H1 (cell line): ENCODE measurements around the gene SLC8A1. TPM values are rescaled to one million over a fixed set of nuclear protein-coding genes. Genes with fewer than 3 reads are reported as not detected.

ENCODE experiments used
- CHD1 ChIP-seq: IDR thresholded peaks from 2 replicates; pipeline ENCODE4 v1.6.1; 2012; ENCODE audit warnings: low read depth, low read length, improper control_type of control experiment
- TAF1 ChIP-seq: IDR thresholded peaks from 2 replicates; pipeline ENCODE4 v1.6.1; 2011; ENCODE audit warnings: mild to moderate bottlenecking, low read depth, low read length
- YY1 ChIP-seq: IDR thresholded peaks from 2 replicates; pipeline ENCODE4 v1.6.1; 2011; ENCODE audit warnings: low read depth, mild to moderate bottlenecking, low read length
- polyA plus RNA-seq, 7 experiments: library from polyadenylated mRNA; depleted of rRNA in 3 of 7; stranded (reverse) in 5 of 7; unstranded in 2 of 7; fragments of >200 nt in 5 of 7; fragments of 200-250 nt in 2 of 7; gene quantifications; 1 replicate in 5 of 7; 2 replicates in 1 of 7; 4 replicates in 1 of 7; pipeline versions ENCODE4 v1.2.1 to v1.2.3, GENCODE V29; 2011 to 2013; ENCODE audit warnings: missing spikeins in 2 of 7, mixed read lengths in 2 of 7
- total RNA-seq: library from RNA; stranded (reverse); fragmentation: NEBNext Ultra II Directional; extraction: Animal tissue kit (Norgen Biotek cat#: 25700); gene quantifications from 2 replicates; pipeline ENCODE4 v1.2.1, GENCODE V29; 2021
- TF ChIP-seq, protein P1 (sequence below): fragments of 300-600 bp; sonication (generic); IDR thresholded peaks from 2 replicates; pipeline ENCODE4 v1.7.1; 2012; ENCODE audit warnings: low read length, moderate library complexity, mild to moderate bottlenecking, inconsistent platforms; ENCODE audit not compliant: insufficient replicate concordance
- TF ChIP-seq, protein P2 (sequence below), 3 experiments: IDR thresholded peaks; 1 replicate in 2 of 3; 2 replicates in 1 of 3; pipeline versions ENCODE4 v1.5.1 to v1.6.1; 2011; ENCODE audit warnings: low read length in 3 of 3, mild to moderate bottlenecking in 3 of 3, inconsistent platforms in 2 of 3, low read depth in 1 of 3, moderate library complexity in 1 of 3; ENCODE audit not compliant: insufficient read depth in 1 of 3; ENCODE audit errors: control extremely low read depth in 1 of 3

The SLC8A1 gene
- total and polyA plus RNA-seq, 2 of the 8 experiments (the other 6 are each of a cell fraction or from before 2014, with no cell fraction given), result 0.68 to 3.6 TPM

- TF ChIP-seq, protein P1, sequence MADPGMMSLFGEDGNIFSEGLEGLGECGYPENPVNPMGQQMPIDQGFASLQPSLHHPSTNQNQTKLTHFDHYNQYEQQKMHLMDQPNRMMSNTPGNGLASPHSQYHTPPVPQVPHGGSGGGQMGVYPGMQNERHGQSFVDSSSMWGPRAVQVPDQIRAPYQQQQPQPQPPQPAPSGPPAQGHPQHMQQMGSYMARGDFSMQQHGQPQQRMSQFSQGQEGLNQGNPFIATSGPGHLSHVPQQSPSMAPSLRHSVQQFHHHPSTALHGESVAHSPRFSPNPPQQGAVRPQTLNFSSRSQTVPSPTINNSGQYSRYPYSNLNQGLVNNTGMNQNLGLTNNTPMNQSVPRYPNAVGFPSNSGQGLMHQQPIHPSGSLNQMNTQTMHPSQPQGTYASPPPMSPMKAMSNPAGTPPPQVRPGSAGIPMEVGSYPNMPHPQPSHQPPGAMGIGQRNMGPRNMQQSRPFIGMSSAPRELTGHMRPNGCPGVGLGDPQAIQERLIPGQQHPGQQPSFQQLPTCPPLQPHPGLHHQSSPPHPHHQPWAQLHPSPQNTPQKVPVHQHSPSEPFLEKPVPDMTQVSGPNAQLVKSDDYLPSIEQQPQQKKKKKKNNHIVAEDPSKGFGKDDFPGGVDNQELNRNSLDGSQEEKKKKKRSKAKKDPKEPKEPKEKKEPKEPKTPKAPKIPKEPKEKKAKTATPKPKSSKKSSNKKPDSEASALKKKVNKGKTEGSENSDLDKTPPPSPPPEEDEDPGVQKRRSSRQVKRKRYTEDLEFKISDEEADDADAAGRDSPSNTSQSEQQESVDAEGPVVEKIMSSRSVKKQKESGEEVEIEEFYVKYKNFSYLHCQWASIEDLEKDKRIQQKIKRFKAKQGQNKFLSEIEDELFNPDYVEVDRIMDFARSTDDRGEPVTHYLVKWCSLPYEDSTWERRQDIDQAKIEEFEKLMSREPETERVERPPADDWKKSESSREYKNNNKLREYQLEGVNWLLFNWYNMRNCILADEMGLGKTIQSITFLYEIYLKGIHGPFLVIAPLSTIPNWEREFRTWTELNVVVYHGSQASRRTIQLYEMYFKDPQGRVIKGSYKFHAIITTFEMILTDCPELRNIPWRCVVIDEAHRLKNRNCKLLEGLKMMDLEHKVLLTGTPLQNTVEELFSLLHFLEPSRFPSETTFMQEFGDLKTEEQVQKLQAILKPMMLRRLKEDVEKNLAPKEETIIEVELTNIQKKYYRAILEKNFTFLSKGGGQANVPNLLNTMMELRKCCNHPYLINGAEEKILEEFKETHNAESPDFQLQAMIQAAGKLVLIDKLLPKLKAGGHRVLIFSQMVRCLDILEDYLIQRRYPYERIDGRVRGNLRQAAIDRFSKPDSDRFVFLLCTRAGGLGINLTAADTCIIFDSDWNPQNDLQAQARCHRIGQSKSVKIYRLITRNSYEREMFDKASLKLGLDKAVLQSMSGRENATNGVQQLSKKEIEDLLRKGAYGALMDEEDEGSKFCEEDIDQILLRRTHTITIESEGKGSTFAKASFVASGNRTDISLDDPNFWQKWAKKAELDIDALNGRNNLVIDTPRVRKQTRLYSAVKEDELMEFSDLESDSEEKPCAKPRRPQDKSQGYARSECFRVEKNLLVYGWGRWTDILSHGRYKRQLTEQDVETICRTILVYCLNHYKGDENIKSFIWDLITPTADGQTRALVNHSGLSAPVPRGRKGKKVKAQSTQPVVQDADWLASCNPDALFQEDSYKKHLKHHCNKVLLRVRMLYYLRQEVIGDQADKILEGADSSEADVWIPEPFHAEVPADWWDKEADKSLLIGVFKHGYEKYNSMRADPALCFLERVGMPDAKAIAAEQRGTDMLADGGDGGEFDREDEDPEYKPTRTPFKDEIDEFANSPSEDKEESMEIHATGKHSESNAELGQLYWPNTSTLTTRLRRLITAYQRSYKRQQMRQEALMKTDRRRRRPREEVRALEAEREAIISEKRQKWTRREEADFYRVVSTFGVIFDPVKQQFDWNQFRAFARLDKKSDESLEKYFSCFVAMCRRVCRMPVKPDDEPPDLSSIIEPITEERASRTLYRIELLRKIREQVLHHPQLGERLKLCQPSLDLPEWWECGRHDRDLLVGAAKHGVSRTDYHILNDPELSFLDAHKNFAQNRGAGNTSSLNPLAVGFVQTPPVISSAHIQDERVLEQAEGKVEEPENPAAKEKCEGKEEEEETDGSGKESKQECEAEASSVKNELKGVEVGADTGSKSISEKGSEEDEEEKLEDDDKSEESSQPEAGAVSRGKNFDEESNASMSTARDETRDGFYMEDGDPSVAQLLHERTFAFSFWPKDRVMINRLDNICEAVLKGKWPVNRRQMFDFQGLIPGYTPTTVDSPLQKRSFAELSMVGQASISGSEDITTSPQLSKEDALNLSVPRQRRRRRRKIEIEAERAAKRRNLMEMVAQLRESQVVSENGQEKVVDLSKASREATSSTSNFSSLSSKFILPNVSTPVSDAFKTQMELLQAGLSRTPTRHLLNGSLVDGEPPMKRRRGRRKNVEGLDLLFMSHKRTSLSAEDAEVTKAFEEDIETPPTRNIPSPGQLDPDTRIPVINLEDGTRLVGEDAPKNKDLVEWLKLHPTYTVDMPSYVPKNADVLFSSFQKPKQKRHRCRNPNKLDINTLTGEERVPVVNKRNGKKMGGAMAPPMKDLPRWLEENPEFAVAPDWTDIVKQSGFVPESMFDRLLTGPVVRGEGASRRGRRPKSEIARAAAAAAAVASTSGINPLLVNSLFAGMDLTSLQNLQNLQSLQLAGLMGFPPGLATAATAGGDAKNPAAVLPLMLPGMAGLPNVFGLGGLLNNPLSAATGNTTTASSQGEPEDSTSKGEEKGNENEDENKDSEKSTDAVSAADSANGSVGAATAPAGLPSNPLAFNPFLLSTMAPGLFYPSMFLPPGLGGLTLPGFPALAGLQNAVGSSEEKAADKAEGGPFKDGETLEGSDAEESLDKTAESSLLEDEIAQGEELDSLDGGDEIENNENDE, result no peak
- no peak for TF ChIP-seq TAF1
- TF ChIP-seq YY1, result no peak
- no peak for TF ChIP-seq CHD1
- TF ChIP-seq, protein P2, sequence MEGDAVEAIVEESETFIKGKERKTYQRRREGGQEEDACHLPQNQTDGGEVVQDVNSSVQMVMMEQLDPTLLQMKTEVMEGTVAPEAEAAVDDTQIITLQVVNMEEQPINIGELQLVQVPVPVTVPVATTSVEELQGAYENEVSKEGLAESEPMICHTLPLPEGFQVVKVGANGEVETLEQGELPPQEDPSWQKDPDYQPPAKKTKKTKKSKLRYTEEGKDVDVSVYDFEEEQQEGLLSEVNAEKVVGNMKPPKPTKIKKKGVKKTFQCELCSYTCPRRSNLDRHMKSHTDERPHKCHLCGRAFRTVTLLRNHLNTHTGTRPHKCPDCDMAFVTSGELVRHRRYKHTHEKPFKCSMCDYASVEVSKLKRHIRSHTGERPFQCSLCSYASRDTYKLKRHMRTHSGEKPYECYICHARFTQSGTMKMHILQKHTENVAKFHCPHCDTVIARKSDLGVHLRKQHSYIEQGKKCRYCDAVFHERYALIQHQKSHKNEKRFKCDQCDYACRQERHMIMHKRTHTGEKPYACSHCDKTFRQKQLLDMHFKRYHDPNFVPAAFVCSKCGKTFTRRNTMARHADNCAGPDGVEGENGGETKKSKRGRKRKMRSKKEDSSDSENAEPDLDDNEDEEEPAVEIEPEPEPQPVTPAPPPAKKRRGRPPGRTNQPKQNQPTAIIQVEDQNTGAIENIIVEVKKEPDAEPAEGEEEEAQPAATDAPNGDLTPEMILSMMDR (IDR thresholded peaks at IDR 0.05; ENCODE audit: control extremely low read depth in 1 of 3, insufficient read depth in 1 of 3, low read depth in 1 of 3, low read length in 3 of 3), result no peak
Observed at GRCh38 chr2:40361478-40361877, 90.4 kb downstream of the SLC8A1 start (continued).
